22Rv1 (cell line): ENCODE results near the gene ARID3B.

Experiments used
- H3K27ac ChIP-seq: fragments of 450-650 bp; 2 replicates; pipeline ENCODE4 v1.5.1; 2017
- CTCF ChIP-seq: fragments of 450-650 bp; IDR thresholded peaks from 2 replicates; pipeline ENCODE4 v1.5.1; 2017; ENCODE audit warnings: mild to moderate bottlenecking
- ZFX ChIP-seq: fragments of 450-650 bp; IDR thresholded peaks from 2 replicates; pipeline ENCODE4 v1.6.1; 2017; ENCODE audit warnings: antibody characterized with exemption, borderline replicate concordance

ARID3B gene

GRCh38 chr15:74615508-74616365, 74.7 kb downstream of the ARID3B start, which contains the start of gene CLK3:
Gene CLK3 (plus strand): TSS chr15:74615836. CDS start chr15:74619197, 3,361 bp downstream.
- peak within 1 kb of the TSS; percentile 96 for H3K27ac ChIP-seq
- TF ChIP-seq CTCF (no peak), ZFX (0 out of 2 replicates have a peak, but pooled peaks have one; percentile 50)

GRCh38 chr15:74616366-74616939, 75.4 kb downstream of the ARID3B start:
- H3K27ac ChIP-seq: peak overlapping the region; percentile 96
- no peak for TF ChIP-seq CTCF
- TF ChIP-seq ZFX: no peak

GRCh38 chr15:74616996-74617395, 76.0 kb downstream of the ARID3B start:
- no peak for TF ChIP-seq ZFX
- peak overlapping the region; percentile 96 for H3K27ac ChIP-seq

GRCh38 chr15:74618841-74619596, 78.0 kb downstream of the ARID3B start:
- TF ChIP-seq ZFX (no peak), CTCF (no peak)
- peak overlapping the region; percentile 33; the same call in 1 of the 2 replicates for H3K27ac ChIP-seq

GRCh38 chr15:74619916-74620635, 79.1 kb downstream of the ARID3B start:
- no peak for TF ChIP-seq ZFX
- no peak for TF ChIP-seq CTCF
- no peak overlapping the region for H3K27ac ChIP-seq

GRCh38 chr15:74620636-74621545, 79.9 kb downstream of the ARID3B start:
- peak overlapping the region; percentile 27 for H3K27ac ChIP-seq
- TF ChIP-seq CTCF: peak; percentile 98
- TF ChIP-seq ZFX: no peak
